OCI-LY1 (cell line): ENCODE measurements around the gene ARHGEF11.

Source experiments
- H2AFZ ChIP-seq: fragments of 200-600 bp; sonication (generic), shearing (Covaris generic); 2 replicates; pipeline ENCODE4 v1.6.0; 2014; ENCODE audit warnings: antibody characterized with exemption, mild to moderate bottlenecking, low read length
- H3F3A ChIP-seq: fragments of 200-600 bp; sonication (generic), shearing (Covaris generic); 2 replicates; pipeline ENCODE4 v1.6.0; 2014; ENCODE audit warnings: mild to moderate bottlenecking, antibody characterized with exemption, low read length, moderate library complexity; ENCODE audit not compliant: insufficient read depth
- H3K27ac ChIP-seq: fragments of 200-600 bp; sonication (generic); 2 replicates; pipeline ENCODE4 v1.5.1; 2014; ENCODE audit warnings: low read length, mixed run types, mild to moderate bottlenecking, low read depth; ENCODE audit not compliant: poor library complexity, severe bottlenecking
- H3K27me3 ChIP-seq: fragments of 200-600 bp; sonication (generic); 2 replicates; pipeline ENCODE4 v1.6.0; 2014; ENCODE audit warnings: antibody characterized with exemption, mild to moderate bottlenecking, low read length, moderate library complexity; ENCODE audit not compliant: insufficient read depth
- H3K36me3 ChIP-seq: fragments of 200-600 bp; sonication (generic); 2 replicates; pipeline ENCODE4 v1.6.1; 2014; ENCODE audit warnings: mild to moderate bottlenecking, antibody characterized with exemption, low read length, moderate library complexity, mixed read lengths; ENCODE audit not compliant: insufficient read depth
- H3K4me1 ChIP-seq: fragments of 200-600 bp; sonication (generic); 2 replicates; pipeline ENCODE4 v1.5.1; 2014; ENCODE audit warnings: mild to moderate bottlenecking, low read length, moderate library complexity; ENCODE audit not compliant: insufficient read depth, severe bottlenecking
- H3K4me2 ChIP-seq: fragments of 200-600 bp; sonication (generic), shearing (Covaris generic); 2 replicates; pipeline ENCODE4 v1.6.1; 2014; ENCODE audit warnings: low read length
- H3K4me3 ChIP-seq: fragments of 200-600 bp; sonication (generic); 2 replicates; pipeline ENCODE4 v1.5.1; 2014; ENCODE audit warnings: low read length, low read depth, mild to moderate bottlenecking, mixed read lengths; ENCODE audit not compliant: poor library complexity, severe bottlenecking
- H3K79me2 ChIP-seq: fragments of 200-600 bp; shearing (Covaris generic); 2 replicates; pipeline ENCODE4 v1.6.1; 2016; ENCODE audit warnings: mixed run types, low read length, mixed read lengths; ENCODE audit not compliant: insufficient read depth
- H3K9ac ChIP-seq: fragments of 200-600 bp; sonication (generic), shearing (Covaris generic); 2 replicates; pipeline ENCODE4 v1.6.1; 2014; ENCODE audit warnings: mild to moderate bottlenecking, low read length, mixed read lengths
- H3K9me2 ChIP-seq: fragments of 200-600 bp; sonication (generic), shearing (Covaris generic); 2 replicates; pipeline ENCODE4 v1.6.1; 2014; ENCODE audit warnings: low read depth, mild to moderate bottlenecking, low read length, mixed read lengths
- H3K9me3 ChIP-seq: fragments of 200-600 bp; shearing (Covaris generic); 2 replicates; pipeline ENCODE4 v1.6.1; 2014; ENCODE audit warnings: low read length, mixed read lengths
- H4K20me1 ChIP-seq: fragments of 200-600 bp; sonication (generic), shearing (Covaris generic); 2 replicates; pipeline ENCODE4 v1.6.0; 2016; ENCODE audit warnings: mild to moderate bottlenecking, low read length; ENCODE audit not compliant: insufficient read depth
- CTCF ChIP-seq: fragments of 200-600 bp; sonication (generic), shearing (Covaris generic); IDR thresholded peaks from 2 replicates; pipeline ENCODE4 v1.5.1; 2017; ENCODE audit warnings: mild to moderate bottlenecking, antibody characterized with exemption, low read length, moderate library complexity, mixed read lengths
- EZH2 ChIP-seq: fragments of 200-600 bp; sonication (generic), shearing (Covaris generic); IDR thresholded peaks from 2 replicates; pipeline ENCODE4 v1.8.0; 2017; ENCODE audit warnings: borderline replicate concordance, mixed run types, mild to moderate bottlenecking, antibody characterized with exemption, low read length, moderate library complexity, mixed read lengths

The ARHGEF11 gene

GRCh38 chr1:157004327-157004726, 41.2 kb downstream of the ARHGEF11 start:
- Histone ChIP-seq H3K9me3 (no peaks in the 10 kb centered on the region), H4K20me1 (no peaks in the 10 kb centered on the region), H3K4me1 (no peaks in the 10 kb centered on the region), H3K4me2 (no peak overlapping the region), H3K27ac (no peak overlapping the region), H3K4me3 (no peak overlapping the region), H3K36me3 (no peaks in the 10 kb centered on the region), H3K9ac (no peak overlapping the region), H3F3A (no peaks in the 10 kb centered on the region), H3K79me2 (no peaks in the 10 kb centered on the region), H3K9me2 (no peaks in the 10 kb centered on the region), H3K27me3 (no peaks in the 10 kb centered on the region), H2AFZ (no peak overlapping the region)
- TF ChIP-seq EZH2 (no peak), CTCF (no peak)

- no peak overlapping the region for H3K4me2 ChIP-seq
Observed at GRCh38 chr1:157001304-157001703, 44.2 kb downstream of the ARHGEF11 start.

GRCh38 chr1:157000686-157001085, 44.9 kb downstream of the ARHGEF11 start:
- Histone ChIP-seq H3K4me2 (no peak overlapping the region), H3K27me3 (peaks cover 3% of the 10 kb centered on the region; the same call in 1 of the 2 replicates), H3F3A (no peaks in the 10 kb centered on the region), H3K79me2 (no peaks in the 10 kb centered on the region), H3K4me3 (no peak overlapping the region), H3K9me3 (no peaks in the 10 kb centered on the region), H3K36me3 (no peaks in the 10 kb centered on the region), H2AFZ (no peak overlapping the region), H3K4me1 (no peaks in the 10 kb centered on the region), H3K9me2 (no peaks in the 10 kb centered on the region), H3K9ac (no peak overlapping the region), H4K20me1 (no peaks in the 10 kb centered on the region), H3K27ac (no peak overlapping the region)
- TF ChIP-seq CTCF, result no peak
- TF ChIP-seq EZH2, result no peak

More at GRCh38 chr1:157001304-157001703, 44.2 kb downstream of the ARHGEF11 start:
- Histone ChIP-seq H3K9me2 (no peaks in the 10 kb centered on the region), H3K9ac (no peak overlapping the region), H3K9me3 (no peaks in the 10 kb centered on the region), H3K4me1 (no peaks in the 10 kb centered on the region), H3K27ac (no peak overlapping the region), H3K27me3 (peaks cover 3% of the 10 kb centered on the region; the same call in 1 of the 2 replicates), H4K20me1 (no peaks in the 10 kb centered on the region), H3K79me2 (no peaks in the 10 kb centered on the region), H3F3A (no peaks in the 10 kb centered on the region), H2AFZ (no peak overlapping the region), H3K36me3 (no peaks in the 10 kb centered on the region), H3K4me3 (no peak overlapping the region)
- TF ChIP-seq CTCF (no peak), EZH2 (no peak)
